Measurements from ENCODE around the gene TMEM97. TPM values are rescaled to one million over a fixed set of nuclear protein-coding genes. Genes with fewer than 3 reads are reported as not detected.

TMEM97 gene
- total and polyA plus RNA-seq, 9 of the 15 experiments (the other 6 are each of a cell fraction or from before 2014, with no cell fraction given) = 34.6 to 121 (median 76.0) TPM

- Histone ChIP-seq H3K9ac (ENCODE audit: insufficient read depth in 1 of 2, low read depth in 2 of 2, low read length in 2 of 2) (no peak overlapping the region), H3K79me2 (ENCODE audit: control insufficient read depth, insufficient read depth, low read length) (peaks cover 26% of the 10 kb centered on the region), H2AFZ (ENCODE audit: low read depth, low read length) (no peak overlapping the region), H3K9me1 (ENCODE audit: control insufficient read depth, insufficient read depth, low read length) (no peaks in the 10 kb centered on the region), H3K27me3 (ENCODE audit: control insufficient read depth in 2 of 2, insufficient read depth in 2 of 2, low read length in 2 of 2) (no peaks in the 10 kb centered on the region), H3K4me2 (ENCODE audit: insufficient read depth, low read length) (no peak overlapping the region), H3K36me3 (ENCODE audit: control insufficient read depth, insufficient read depth, low read length) (peaks cover 40% of the 10 kb centered on the region), H3K9me3 (replicated peaks; ENCODE audit: control insufficient read depth, insufficient read depth, low read depth, low read length) (no peaks in the 10 kb centered on the region), H3K4me1 (replicated peaks in 1 of 2; ENCODE audit: control insufficient read depth in 2 of 2, insufficient read depth in 2 of 2, low read length in 2 of 2) (peaks cover 16 to 17% of the 10 kb centered on the region in 2 experiments; a peak in 4 of 5 replicates), H3K4me3 (no peak overlapping the region), H3K27ac (ENCODE audit: extremely low read depth, low read depth, low read length) (no peak overlapping the region), H4K20me1 (replicated peaks; ENCODE audit: control insufficient read depth, insufficient read depth, low read length) (peaks cover 14% of the 10 kb centered on the region)
- DNase-seq (ENCODE audit: extremely low read depth in 1 of 4, low spot score in 3 of 4) (no peak), FAIRE-seq (no peak), ATAC-seq (no peak)
- WGBS (ENCODE audit: insufficient coverage, low coverage, missing lambda C conversion rate) = 49% methylated on average over 6 of the region's 6 CpGs
- CTCF ChIA-PET (ENCODE audit: low intra/inter-chr PET ratio) = no interaction called here
- POLR2A ChIA-PET = interaction anchor here (0.7 to 6.5 kb wide), 5 partner anchors 10 to 41 kb away, joined by 3 to 62 read pairs (median 3); partner anchors contain the start of genes POLDIP2 and TMEM97
- TF ChIP-seq NR3C1 (CRISPR knock-in tag; IDR thresholded peaks at IDR 0.05) (no peak), ZBTB33 (CRISPR knock-in tag; IDR thresholded peaks at IDR 0.05) (no peak), HLTF (IDR thresholded peaks at IDR 0.05) (no peak), ZNF197 (CRISPR knock-in tag; IDR thresholded peaks at IDR 0.05; ENCODE audit: low read depth) (no peak), NEUROD1 (IDR thresholded peaks at IDR 0.05; ENCODE audit: borderline replicate concordance, low read depth, low read length, partially characterized antibody) (no peak), CSDE1 (IDR thresholded peaks at IDR 0.05) (no peak), ZNF589 (CRISPR knock-in tag; IDR thresholded peaks at IDR 0.05; ENCODE audit: low read depth) (no peak), KLF16 (IDR thresholded peaks at IDR 0.05) (no peak), POLR2A (conservative IDR thresholded peaks at IDR 0.05) (no peak), RFX5 (IDR thresholded peaks at IDR 0.05; ENCODE audit: low read depth, low read length) (no peak), ARID4B (CRISPR knock-in tag; IDR thresholded peaks at IDR 0.05) (no peak), RBM39 (optimal IDR thresholded peaks at IDR 0.05; ENCODE audit: low read depth, low read length) (no peak), SNRNP70 (optimal IDR thresholded peaks at IDR 0.05; ENCODE audit: low read depth, low read length) (no peak), KAT8 (IDR thresholded peaks at IDR 0.05; ENCODE audit: low read depth) (no peak), NR1H2 (CRISPR knock-in tag; IDR thresholded peaks at IDR 0.05) (no peak), TOE1 (IDR thresholded peaks at IDR 0.05; ENCODE audit: borderline replicate concordance) (no peak), TOE1 (CRISPR knock-in tag; IDR thresholded peaks at IDR 0.05; ENCODE audit: borderline replicate concordance, low read depth) (no peak), MAZ (CRISPR knock-in tag; conservative IDR thresholded peaks at IDR 0.05 in 1 of 2, IDR thresholded peaks at IDR 0.05 in 1 of 2) (no peak)
- intact Hi-C loops (cut with micrococcal nuclease) = no loop called here
- in situ Hi-C loops (cut with MboI) = no loop called here
- BruUV-seq (replicated peaks) = no TSS peak
Observed at GRCh38 chr17:28331891-28332420, 13.0 kb downstream of the TMEM97 start.

Measured in K562 (cell line).